HG03575 (cell line): ENCODE results near the gene DARS2.
"Not testable (repeated sequence)": the region's sequence is repeated elsewhere in the genome, so short reads cannot be mapped to it uniquely, and the experiment has no call there.

ENCODE experiments used
- ATAC-seq: cut with Tn5 transposase; IDR thresholded peaks from one replicate; pipeline ENCODE4 v1.9.1; 2021; ENCODE audit not compliant: unreplicated experiment, insufficient number of reproducible peaks, low FRiP score; ENCODE audit errors: extremely low read depth

The DARS2 gene

DNA sequence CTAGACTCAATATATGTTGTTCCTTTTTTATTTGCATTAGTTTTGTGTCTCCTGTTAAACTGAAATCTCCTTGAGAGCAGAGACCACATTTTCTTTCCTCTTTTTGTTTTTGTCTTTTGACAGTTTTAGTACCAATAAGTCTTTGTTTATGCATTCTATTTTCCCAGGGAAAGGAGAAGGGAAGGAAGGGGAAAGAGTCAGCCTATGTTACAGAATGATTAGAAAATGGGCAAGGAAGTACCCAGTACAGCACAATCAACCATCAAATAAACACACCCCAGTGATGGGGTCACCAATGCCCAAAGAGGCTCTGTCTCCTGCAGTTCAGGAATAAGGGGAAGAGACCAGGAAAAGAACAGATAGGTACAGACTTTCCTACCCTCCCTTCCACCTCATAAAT lies 53.8 kb downstream of the DARS2 start:
- no peak for ATAC-seq

DNA sequence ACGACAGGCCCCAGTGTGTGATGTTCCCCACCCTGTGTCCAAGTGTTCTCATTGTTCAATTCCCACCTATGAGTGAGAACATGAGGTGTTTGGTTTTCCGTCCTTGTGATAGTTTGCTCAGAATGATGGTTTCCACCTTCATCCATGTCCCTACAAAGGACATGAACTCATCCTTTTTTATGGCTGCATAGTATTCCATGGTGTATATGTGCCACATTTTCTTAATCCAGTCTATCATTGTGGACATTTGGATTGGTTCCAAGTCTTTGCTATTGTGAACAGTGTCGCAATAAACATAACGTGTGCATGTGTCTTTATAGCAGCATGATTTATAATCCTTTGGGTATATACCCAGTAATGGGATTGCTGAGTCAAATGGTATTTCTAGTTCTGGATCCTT lies 56.6 kb downstream of the DARS2 start:
- ATAC-seq = not testable (repeated sequence)

DNA sequence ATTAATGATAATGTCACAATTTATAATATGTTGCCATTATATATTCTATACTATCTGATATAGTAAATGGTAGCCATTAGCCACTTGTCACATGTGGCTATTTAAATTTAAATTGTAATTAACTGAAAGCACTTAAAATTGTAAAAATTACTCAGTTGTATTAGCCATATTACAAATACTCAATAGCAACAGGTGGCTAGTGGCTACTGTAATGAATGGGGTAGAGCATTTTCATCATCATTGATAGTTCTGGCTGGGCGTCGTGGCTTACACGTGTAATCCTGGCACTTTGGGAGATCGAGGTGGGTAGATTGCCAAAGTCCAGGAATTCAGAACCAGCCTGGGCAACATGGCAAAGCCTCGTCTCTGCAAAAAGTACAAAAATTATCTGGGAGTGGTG lies 60.2 kb downstream of the DARS2 start:
- ATAC-seq = no peak

DNA sequence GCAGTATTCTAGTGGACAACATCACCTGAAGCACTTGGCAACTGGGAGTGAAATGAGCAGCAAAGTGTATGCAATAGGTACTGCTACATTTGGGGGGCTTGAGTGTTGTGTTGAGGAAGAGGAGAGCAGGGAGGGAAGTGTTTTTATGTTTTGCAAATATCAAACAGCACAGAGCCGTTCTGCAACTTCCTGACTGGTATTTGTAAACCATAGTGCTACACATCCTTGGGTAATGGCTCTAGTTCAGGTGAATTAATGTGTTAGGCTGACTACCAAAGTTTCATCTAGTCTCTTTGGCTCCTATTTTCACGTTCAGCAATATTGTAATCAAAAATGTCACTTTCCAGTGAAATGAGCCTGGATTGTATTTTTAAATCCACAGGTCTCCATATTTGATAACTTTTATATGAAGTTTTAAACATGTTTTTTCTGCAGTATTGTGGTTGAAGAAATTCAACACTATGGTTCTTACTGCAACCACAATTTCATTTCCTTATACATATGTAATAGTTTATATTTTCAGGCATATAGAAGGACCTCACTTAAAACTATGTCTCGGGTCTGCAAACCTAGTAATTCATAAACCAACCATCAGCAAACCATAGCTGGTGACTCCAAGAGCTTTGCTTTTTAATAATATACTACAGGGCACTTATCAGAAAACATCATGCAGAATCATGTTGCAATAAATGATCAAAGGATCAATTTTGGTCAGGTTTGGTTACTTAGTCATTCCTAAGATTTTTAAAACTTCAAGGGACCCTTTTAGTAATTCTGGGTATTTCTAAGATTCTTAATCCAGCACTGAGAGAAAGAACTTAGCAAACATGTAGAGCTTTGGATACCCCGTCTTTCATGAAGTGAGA lies 62.5 kb downstream of the DARS2 start:
- ATAC-seq = no peak

DNA sequence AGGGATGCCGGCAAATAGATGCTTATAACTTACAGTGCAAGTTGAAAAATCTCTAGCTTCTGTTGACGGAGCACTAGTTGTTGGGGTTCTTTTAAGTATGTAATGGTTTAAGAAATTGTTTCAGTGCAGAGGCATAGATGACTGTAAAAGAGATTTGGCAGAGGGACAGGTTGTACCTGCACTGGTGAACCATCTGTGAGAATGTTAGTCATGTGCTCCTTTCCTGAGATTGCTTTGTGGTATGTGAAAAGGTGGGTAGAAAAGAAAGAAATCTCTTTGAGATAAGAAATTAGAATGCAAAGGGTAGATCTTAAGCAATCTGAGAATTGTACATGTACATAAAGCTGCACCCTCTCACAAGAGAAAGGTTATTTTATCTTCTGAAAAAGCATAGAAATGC lies 63.2 kb downstream of the DARS2 start:
- ATAC-seq = no peak

DNA sequence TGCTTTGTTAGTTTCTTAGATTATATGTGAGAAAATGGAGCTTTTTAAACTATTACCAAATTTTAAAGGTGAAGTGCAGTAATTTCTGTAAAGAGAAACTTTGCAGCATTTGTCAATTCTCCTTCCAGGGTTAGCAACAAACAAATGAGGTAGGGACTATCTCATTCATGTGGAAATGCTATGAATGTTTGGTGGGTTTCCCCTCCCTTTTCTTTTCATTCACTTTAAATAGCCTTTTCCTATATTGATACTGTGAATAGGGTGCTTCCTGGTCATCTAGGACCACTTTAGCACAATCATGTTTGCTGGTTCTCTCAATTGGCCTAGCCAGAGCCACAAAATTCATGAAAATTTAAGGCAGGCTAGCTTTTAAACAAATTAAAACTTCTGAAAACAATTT lies 64.3 kb downstream of the DARS2 start:
- no peak for ATAC-seq

DNA sequence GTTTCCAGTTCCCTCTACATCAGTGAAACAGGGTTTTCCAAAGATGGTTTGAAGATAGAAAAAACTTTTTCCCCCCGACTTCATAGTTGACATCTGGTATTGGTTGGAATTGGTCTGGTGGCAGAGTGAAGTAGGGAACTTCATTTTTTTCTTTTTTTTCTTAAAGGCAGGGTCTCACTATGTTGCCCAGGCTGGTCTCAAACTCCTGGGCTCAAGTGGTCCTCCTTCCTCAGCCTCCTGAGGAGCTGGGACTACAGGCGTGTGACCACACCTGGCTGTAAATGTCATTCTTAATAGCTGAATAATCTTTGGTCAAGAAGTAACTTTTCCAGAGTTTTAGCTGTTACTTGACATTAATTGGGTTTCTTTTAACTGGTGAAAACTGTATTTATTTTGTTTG lies 65.4 kb downstream of the DARS2 start:
- no peak for ATAC-seq

DNA sequence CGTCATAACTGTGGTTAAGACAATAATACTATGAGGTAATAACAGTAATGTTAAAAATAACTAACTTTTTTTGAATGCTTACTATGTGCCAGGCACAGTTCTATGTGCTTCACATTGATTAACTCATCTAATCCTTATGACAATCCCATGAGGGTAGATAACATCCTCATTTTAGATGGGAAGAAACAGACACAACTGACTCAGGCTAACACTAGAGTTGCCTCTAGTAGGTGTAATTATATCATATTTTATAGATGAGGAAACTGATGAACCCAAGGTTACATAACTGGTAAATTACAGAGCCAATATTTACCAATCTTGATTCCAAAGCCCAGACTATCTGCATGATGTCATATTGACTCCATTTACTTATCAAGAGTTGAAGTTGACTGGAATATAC lies 69.1 kb downstream of the DARS2 start:
- ATAC-seq = no peak

DNA sequence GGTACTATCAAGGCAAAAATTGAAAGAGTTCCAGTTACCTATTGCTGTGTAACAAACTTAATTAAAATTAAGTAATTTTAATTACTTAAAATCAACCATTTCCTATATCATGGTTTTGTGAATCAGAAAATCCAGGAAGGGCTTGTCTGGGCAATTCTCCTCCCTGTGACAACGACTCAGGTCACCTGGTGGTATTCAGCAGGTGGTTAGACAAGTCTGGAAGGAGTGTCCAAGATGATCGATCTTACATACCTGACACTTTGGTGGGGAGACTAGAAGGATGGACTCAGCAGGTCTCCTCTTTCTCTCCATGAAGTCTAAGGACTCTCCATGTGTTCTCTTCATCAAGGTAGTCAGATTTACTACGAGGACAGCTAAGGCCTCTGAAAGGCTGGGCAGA lies 69.7 kb downstream of the DARS2 start:
- no peak for ATAC-seq

DNA sequence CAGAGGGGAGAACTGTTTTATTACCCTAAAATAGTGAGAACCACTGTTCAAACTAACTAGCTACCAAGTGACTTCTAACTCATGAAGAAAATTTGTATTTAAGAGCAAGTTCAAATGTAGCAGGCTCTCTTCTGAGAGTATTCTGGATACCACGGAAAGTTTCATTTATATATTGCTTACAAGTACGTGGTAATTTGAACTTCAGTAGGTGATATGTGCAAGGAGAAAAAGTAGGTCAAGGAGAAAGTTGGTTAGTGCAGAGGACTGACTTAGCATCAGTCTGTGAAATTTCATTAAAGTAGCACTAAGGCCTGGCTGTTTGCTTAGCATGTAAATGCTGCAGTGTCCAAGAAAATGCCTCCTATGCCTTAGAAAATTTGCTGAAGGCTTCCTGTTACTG lies 76.0 kb downstream of the DARS2 start:
- no peak for ATAC-seq

DNA sequence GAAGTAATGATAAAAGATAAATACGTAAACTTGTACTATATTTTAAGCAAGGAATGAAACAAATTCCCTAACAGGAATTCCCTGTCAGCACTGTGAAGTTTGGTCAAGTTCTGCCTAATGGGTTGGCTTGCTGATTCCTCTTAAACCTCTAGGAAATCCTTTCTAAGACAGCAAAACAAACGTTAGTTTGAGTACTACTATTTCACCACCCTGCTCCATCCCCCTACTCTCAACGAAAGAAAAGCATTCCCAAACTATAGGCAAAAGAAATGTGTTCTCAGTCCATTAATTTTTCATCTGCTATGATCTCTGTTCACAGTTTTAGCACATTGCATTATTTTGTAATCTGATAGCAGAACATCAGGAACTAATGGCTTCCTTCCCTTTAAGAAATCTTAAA lies 76.5 kb downstream of the DARS2 start:
- ATAC-seq = no peak

DNA sequence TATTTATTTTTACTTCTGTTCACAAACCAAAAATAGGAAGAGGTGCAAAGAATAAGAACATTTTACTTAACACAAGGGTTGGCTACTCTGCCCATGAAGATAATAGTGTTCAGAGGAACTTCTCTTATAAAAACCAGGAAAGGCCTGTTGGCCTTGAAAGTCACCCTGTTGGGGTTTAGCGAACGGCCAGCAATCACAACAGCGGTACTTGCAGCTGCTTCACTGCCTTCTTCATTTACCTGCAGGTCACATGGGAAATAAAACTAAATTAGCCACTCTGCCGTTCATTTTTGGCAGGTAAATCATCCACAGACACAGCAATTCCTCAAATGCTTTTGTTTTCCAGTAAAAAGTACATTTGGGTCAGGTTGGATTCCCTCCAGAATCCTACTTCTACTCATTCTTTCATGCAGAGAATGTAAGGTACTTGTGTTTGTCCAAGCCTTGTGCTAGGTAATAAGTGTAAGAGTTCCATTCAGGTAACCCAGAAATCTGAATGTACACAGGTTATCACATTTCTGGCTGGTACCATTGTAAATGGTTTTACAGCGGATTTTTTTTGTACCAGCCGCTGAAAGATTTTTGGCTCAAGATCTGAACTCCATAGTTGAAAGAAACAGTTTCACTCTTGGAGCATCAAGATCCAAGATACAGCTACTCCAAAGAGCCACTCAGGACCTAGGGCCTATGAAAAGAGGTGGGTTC lies 79.5 kb downstream of the DARS2 start:
- ATAC-seq = no peak
